Liver (tissue), 9 donors: ENCODE measurements around the gene AFDN. TPM values are rescaled to one million over a fixed set of nuclear protein-coding genes. Genes with fewer than 3 reads are reported as not detected.

Source experiments
- DNase-seq: peaks from one replicate; pipeline ENCODE4 v3.0.0-alpha.2; 2017; ENCODE audit warnings: low spot score
- H3K27ac ChIP-seq, 2 donors: one replicate each; pipeline ENCODE4 v1.7.0; 2013; ENCODE audit warnings: inconsistent platforms in 2 of 2, low read length in 2 of 2, control low read depth in 1 of 2, low read depth in 1 of 2, mild to moderate bottlenecking in 1 of 2
- H3K27me3 ChIP-seq, 4 donors: one replicate each; pipeline versions ENCODE4 v1.6.1 to v1.7.0; 2013; ENCODE audit warnings: low read length in 3 of 4, inconsistent platforms in 1 of 4, mild to moderate bottlenecking in 1 of 4, moderate library complexity in 1 of 4; ENCODE audit not compliant: control insufficient read depth in 4 of 4, insufficient read depth in 4 of 4
- H3K36me3 ChIP-seq, 4 donors: one replicate each; pipeline versions ENCODE4 v1.6.1 to v1.7.0; 2013; ENCODE audit warnings: low read length in 3 of 4, mild to moderate bottlenecking in 3 of 4, low read depth in 1 of 4, moderate library complexity in 1 of 4; ENCODE audit not compliant: control insufficient read depth in 4 of 4, insufficient read depth in 3 of 4
- H3K4me1 ChIP-seq, 4 donors: one replicate each; pipeline versions ENCODE4 v1.6.1 to v1.7.0; 2013; ENCODE audit warnings: low read length in 3 of 4, mild to moderate bottlenecking in 3 of 4, moderate library complexity in 1 of 4; ENCODE audit not compliant: control insufficient read depth in 4 of 4, insufficient read depth in 4 of 4
- H3K4me3 ChIP-seq, 3 donors: one replicate each; pipeline versions ENCODE4 v1.6.1 to v1.7.0; 2013; ENCODE audit warnings: low read length in 3 of 3, control low read depth in 1 of 3, low read depth in 1 of 3, mild to moderate bottlenecking in 1 of 3
- H3K9ac ChIP-seq, 2 donors: one replicate each; pipeline ENCODE4 v1.7.0; 2013; ENCODE audit warnings: low read length in 2 of 2, mild to moderate bottlenecking in 2 of 2, moderate library complexity in 2 of 2, control low read depth in 1 of 2, low read depth in 1 of 2
- H3K9me3 ChIP-seq, 4 donors: one replicate each; pipeline versions ENCODE4 v1.6.1 to v1.7.0; 2013; ENCODE audit warnings: low read length in 3 of 4; ENCODE audit not compliant: control insufficient read depth in 4 of 4
- EGR1 ChIP-seq, 2 donors: IDR thresholded peaks; 2 replicates each; pipeline ENCODE4 v1.6.1; 2016 to 2018; ENCODE audit warnings: antibody characterized with exemption in 2 of 2, low read depth in 2 of 2
- FOXA1 ChIP-seq: IDR thresholded peaks from 2 replicates; pipeline ENCODE4 v1.6.1; 2016; ENCODE audit warnings: antibody characterized with exemption
- FOXA2 ChIP-seq: IDR thresholded peaks from 2 replicates; pipeline ENCODE4 v1.6.1; 2016; ENCODE audit warnings: antibody characterized with exemption
- GABPA ChIP-seq, 2 donors: IDR thresholded peaks in 1 of 2; conservative IDR thresholded peaks in 1 of 2; 2 replicates each; pipeline ENCODE4 v1.6.1; 2016; ENCODE audit warnings: antibody characterized with exemption in 2 of 2, mild to moderate bottlenecking in 1 of 2, moderate library complexity in 1 of 2
- HNF4A ChIP-seq, 2 donors: conservative IDR thresholded peaks; 2 replicates each; pipeline ENCODE4 v1.6.1; 2016; ENCODE audit warnings: antibody characterized with exemption in 2 of 2, mild to moderate bottlenecking in 2 of 2
- HNF4G ChIP-seq: IDR thresholded peaks from 2 replicates; pipeline ENCODE4 v1.6.1; 2016; ENCODE audit warnings: antibody characterized with exemption
- JUND ChIP-seq, 2 donors: IDR thresholded peaks; 2 replicates each; pipeline ENCODE4 v1.6.1; 2016; ENCODE audit warnings: antibody characterized with exemption in 2 of 2
- NR2F2 ChIP-seq: IDR thresholded peaks from 2 replicates; pipeline ENCODE4 v1.6.1; 2016; ENCODE audit warnings: antibody characterized with exemption
- RAD21 ChIP-seq, 2 donors: IDR thresholded peaks; 2 replicates each; pipeline ENCODE4 v1.6.1; 2016; ENCODE audit warnings: antibody characterized with exemption in 2 of 2, mild to moderate bottlenecking in 2 of 2
- RXRA ChIP-seq, 2 donors: IDR thresholded peaks; 2 replicates each; pipeline ENCODE4 v1.6.1; 2017 to 2018; ENCODE audit warnings: antibody characterized with exemption in 2 of 2, mild to moderate bottlenecking in 1 of 2
- SP1 ChIP-seq: IDR thresholded peaks from 2 replicates; pipeline ENCODE4 v1.6.1; 2018; ENCODE audit warnings: antibody characterized with exemption, mild to moderate bottlenecking
- TAF1 ChIP-seq: conservative IDR thresholded peaks from 2 replicates; pipeline ENCODE4 v1.6.1; 2016; ENCODE audit warnings: antibody characterized with exemption, mild to moderate bottlenecking
- YY1 ChIP-seq: IDR thresholded peaks from 2 replicates; pipeline ENCODE4 v1.6.1; 2016; ENCODE audit warnings: antibody characterized with exemption, mild to moderate bottlenecking
- WGBS: extraction: QIAGEN DNeasy Blood & Tissue Kit; methylation state at CpG from one replicate; pipeline ENCODE4 v1.1.7; 2013; 5-methylcytosine and 5-hydroxymethylcytosine counted together
- polyA plus RNA-seq, 2 donors: library from polyadenylated mRNA; stranded (reverse) in 1 of 2; unstranded in 1 of 2; fragments of 200-250 nt in 1 of 2; fragments of >200 nt in 1 of 2; fragmentation: Nextera tagmentation in 1 of 2; extraction: Ambion mirVana in 1 of 2; gene quantifications; one replicate each; pipeline versions ENCODE4 v1.2.1 to v1.2.3, GENCODE V29; 2013 to 2015
- total RNA-seq, 2 donors: library from RNA; depleted of rRNA; stranded (reverse); fragments of >200 nt; gene quantifications; one replicate each; pipeline ENCODE4 v1.2.3, GENCODE V29; 2014
- TF ChIP-seq, protein P1 (sequence below): IDR thresholded peaks from 2 replicates; pipeline ENCODE4 v1.6.1; 2016; ENCODE audit warnings: antibody characterized with exemption
- TF ChIP-seq, protein P2 (sequence below): IDR thresholded peaks from 2 replicates; pipeline ENCODE4 v1.6.1; 2016; ENCODE audit warnings: antibody characterized with exemption
- TF ChIP-seq, protein P3 (sequence below): fragments of 150-350 bp; IDR thresholded peaks from 2 replicates; pipeline ENCODE4 v1.5.1; 2017; ENCODE audit warnings: improper control_type of control experiment, low read depth, low read length; ENCODE audit not compliant: missing input control
- TF ChIP-seq, protein P4 (sequence below): IDR thresholded peaks from 2 replicates; pipeline ENCODE4 v1.6.1; 2016; ENCODE audit warnings: antibody characterized with exemption
- donor health status: healthy.
- donor health status: healthy.
- donor health status: healthy.
- donor health status: healthy.
- donor health status: healthy.

AFDN gene
- total and polyA plus RNA-seq, 4 donors, result 21.3 to 145 (median 29.3) TPM

DNA sequence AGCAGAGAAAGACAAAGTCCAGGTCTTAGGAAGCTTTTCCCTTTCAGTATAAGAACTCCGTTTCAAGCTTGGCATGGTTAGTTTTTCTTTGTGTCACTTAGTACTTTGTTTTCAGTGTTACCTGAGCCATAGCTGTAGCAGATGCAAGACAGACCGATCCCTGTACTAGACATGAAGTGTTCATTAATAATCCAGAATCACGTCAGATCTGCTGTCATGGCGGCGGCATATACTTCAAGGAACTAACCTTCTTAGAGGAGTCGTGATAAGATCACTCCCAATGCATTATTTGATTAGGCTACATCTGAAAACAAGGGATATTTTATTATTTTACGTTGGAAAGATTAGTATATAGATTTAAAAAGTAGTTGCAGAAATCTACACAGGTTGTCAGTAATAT is 83.9 kb downstream of the AFDN start:
- TF ChIP-seq, protein P1, sequence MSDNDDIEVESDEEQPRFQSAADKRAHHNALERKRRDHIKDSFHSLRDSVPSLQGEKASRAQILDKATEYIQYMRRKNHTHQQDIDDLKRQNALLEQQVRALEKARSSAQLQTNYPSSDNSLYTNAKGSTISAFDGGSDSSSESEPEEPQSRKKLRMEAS, result no peak
- TF ChIP-seq FOXA1, result no peak
- TF ChIP-seq SP1, result no peak
- no peak for TF ChIP-seq HNF4A (conservative IDR thresholded peaks at IDR 0.05)
- TF ChIP-seq RXRA (IDR thresholded peaks at IDR 0.05), result no peak
- TF ChIP-seq NR2F2, result no peak
- TF ChIP-seq, protein P2, sequence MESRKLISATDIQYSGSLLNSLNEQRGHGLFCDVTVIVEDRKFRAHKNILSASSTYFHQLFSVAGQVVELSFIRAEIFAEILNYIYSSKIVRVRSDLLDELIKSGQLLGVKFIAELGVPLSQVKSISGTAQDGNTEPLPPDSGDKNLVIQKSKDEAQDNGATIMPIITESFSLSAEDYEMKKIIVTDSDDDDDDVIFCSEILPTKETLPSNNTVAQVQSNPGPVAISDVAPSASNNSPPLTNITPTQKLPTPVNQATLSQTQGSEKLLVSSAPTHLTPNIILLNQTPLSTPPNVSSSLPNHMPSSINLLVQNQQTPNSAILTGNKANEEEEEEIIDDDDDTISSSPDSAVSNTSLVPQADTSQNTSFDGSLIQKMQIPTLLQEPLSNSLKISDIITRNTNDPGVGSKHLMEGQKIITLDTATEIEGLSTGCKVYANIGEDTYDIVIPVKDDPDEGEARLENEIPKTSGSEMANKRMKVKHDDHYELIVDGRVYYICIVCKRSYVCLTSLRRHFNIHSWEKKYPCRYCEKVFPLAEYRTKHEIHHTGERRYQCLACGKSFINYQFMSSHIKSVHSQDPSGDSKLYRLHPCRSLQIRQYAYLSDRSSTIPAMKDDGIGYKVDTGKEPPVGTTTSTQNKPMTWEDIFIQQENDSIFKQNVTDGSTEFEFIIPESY, result no peak
- no peak for TF ChIP-seq TAF1
- TF ChIP-seq FOXA2, result no peak
- TF ChIP-seq YY1, result no peak
- TF ChIP-seq EGR1 (IDR thresholded peaks at IDR 0.05; ENCODE audit: low read depth in 2 of 2), result no peak
- WGBS, result 93% methylated on average over 7 of the region's 7 CpGs
- Histone ChIP-seq H3K36me3 (peaks cover 7 to 41% (median 22%) of the 10 kb centered on the region in 4 donors), H3K27me3 (no peaks in the 10 kb centered on the region), H3K4me1 (peaks cover 0 to 16% (median 5%) of the 10 kb centered on the region in 4 donors), H3K9ac (no peak overlapping the region), H3K9me3 (no peaks in the 10 kb centered on the region), H3K27ac (no peak overlapping the region), H3K4me3 (no peak overlapping the region)
- no peak for DNase-seq

DNA sequence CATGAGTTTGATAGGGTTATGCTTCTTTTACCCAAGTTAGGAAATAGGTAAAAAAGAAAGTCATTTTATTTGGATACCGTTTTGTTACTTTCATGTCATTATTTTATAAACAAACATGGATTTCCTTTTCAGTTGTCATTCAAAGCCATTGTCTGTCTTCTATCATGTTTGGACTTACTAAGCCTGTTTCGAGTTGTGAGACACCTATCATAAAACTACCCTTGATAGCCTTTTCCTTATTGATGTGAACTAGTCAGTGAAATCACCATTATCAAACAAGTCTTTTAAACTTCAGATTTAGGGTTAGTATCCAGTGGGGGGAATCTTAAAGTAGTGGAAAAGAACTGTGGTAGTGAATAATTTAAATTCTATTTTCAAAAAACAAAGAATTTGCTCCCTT is 85.8 kb downstream of the AFDN start:
- no peak for DNase-seq
- Histone ChIP-seq H3K36me3 (peaks cover 7 to 52% (median 32%) of the 10 kb centered on the region in 4 donors), H3K9ac (no peak overlapping the region), H3K27ac (no peak overlapping the region), H3K4me3 (no peak overlapping the region), H3K27me3 (no peaks in the 10 kb centered on the region), H3K9me3 (no peaks in the 10 kb centered on the region), H3K4me1 (peaks cover 0 to 8% (median 0%) of the 10 kb centered on the region in 4 donors)
- 86% methylated on average over 2 of the region's 2 CpGs for WGBS
- TF ChIP-seq, protein P3, sequence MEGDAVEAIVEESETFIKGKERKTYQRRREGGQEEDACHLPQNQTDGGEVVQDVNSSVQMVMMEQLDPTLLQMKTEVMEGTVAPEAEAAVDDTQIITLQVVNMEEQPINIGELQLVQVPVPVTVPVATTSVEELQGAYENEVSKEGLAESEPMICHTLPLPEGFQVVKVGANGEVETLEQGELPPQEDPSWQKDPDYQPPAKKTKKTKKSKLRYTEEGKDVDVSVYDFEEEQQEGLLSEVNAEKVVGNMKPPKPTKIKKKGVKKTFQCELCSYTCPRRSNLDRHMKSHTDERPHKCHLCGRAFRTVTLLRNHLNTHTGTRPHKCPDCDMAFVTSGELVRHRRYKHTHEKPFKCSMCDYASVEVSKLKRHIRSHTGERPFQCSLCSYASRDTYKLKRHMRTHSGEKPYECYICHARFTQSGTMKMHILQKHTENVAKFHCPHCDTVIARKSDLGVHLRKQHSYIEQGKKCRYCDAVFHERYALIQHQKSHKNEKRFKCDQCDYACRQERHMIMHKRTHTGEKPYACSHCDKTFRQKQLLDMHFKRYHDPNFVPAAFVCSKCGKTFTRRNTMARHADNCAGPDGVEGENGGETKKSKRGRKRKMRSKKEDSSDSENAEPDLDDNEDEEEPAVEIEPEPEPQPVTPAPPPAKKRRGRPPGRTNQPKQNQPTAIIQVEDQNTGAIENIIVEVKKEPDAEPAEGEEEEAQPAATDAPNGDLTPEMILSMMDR, result no peak
- TF ChIP-seq YY1 (no peak), TAF1 (no peak), HNF4A (conservative IDR thresholded peaks at IDR 0.05) (no peak), SP1 (no peak)
- TF ChIP-seq, protein P1, result no peak

DNA sequence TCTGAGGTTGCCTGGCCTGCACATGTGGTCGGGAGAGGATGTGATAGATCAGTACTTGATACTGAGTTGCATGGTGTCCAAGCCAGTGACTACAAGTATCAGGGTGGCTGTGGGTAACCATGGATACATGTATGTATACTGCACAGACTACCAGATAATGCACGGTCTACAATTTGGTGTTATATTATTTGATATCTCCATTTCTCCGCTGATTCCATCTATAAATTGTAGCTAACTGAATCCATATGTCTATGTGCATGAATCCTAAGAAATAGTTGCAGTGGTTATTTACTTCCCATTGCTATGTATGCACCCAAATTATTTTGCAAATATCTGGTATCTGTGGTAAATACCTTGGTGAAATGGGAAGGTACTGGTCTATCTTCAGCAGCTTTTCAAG is 87.0 kb downstream of the AFDN start:
- WGBS, result 95% methylated on average over 3 of the region's 3 CpGs
- Histone ChIP-seq H3K9ac (no peak overlapping the region), H3K36me3 (peaks cover 7 to 63% (median 40%) of the 10 kb centered on the region in 4 donors), H3K4me1 (peaks cover 0 to 6% (median 0%) of the 10 kb centered on the region in 4 donors), H3K9me3 (no peaks in the 10 kb centered on the region), H3K27me3 (no peaks in the 10 kb centered on the region), H3K27ac (no peak overlapping the region), H3K4me3 (no peak overlapping the region)
- TF ChIP-seq, protein P2, result no peak
- TF ChIP-seq FOXA1, result no peak
- no peak for TF ChIP-seq YY1
- no peak for TF ChIP-seq NR2F2
- TF ChIP-seq EGR1 (IDR thresholded peaks at IDR 0.05; ENCODE audit: low read depth in 2 of 2), result no peak
- no peak for TF ChIP-seq TAF1
- no peak for TF ChIP-seq JUND (IDR thresholded peaks at IDR 0.05)
- TF ChIP-seq, protein P3, result no peak
- TF ChIP-seq RAD21 (IDR thresholded peaks at IDR 0.05), result no peak
- no peak for TF ChIP-seq HNF4G
- no peak for TF ChIP-seq GABPA (IDR thresholded peaks at IDR 0.05 in 1 of 2, conservative IDR thresholded peaks at IDR 0.05 in 1 of 2)
- TF ChIP-seq FOXA2, result no peak
- TF ChIP-seq, protein P4, sequence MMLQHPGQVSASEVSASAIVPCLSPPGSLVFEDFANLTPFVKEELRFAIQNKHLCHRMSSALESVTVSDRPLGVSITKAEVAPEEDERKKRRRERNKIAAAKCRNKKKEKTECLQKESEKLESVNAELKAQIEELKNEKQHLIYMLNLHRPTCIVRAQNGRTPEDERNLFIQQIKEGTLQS, result no peak
- TF ChIP-seq, protein P1, result no peak
- TF ChIP-seq SP1, result no peak
- no peak for TF ChIP-seq RXRA (IDR thresholded peaks at IDR 0.05)
- TF ChIP-seq HNF4A (conservative IDR thresholded peaks at IDR 0.05), result no peak
- no peak for DNase-seq
